WTC11 (cell line): ENCODE measurements around the gene RASSF3. TPM values are rescaled to one million over a fixed set of nuclear protein-coding genes. Genes with fewer than 3 reads are reported as not detected.

ENCODE experiments used
- ATAC-seq: fragments of 200-7000 bp; cut with Tn5 transposase; 2 replicates; pipeline ENCODE4 v1.10.0; 2021; ENCODE audit warnings: mild to moderate bottlenecking, moderate library complexity
- CTCF ChIA-PET: fragments of 300-600 bp; sonication (Branson Sonifier 250); formaldehyde crosslinking; loops from one replicate; lab custom pipeline; 2021; ENCODE audit warnings: antibody characterized with exemption; lab: Charles Lee
- POLR2A ChIA-PET: fragments of 350-600 bp; sonication (Branson Sonifier 250); formaldehyde crosslinking; loops from one replicate; lab custom pipeline; 2021; ENCODE audit warnings: antibody characterized with exemption; lab: Charles Lee
- DNase-seq: peaks from one replicate; pipeline ENCODE4 v3.0.0; 2021; ENCODE audit warnings: low spot score
- H3K27ac Mint-ChIP-seq: 2 replicates; pipeline ENCODE4 v1.8.0; 2021; ENCODE audit warnings: mixed read lengths
- H3K27me3 Mint-ChIP-seq: 2 replicates; pipeline ENCODE4 v1.8.0; 2021; ENCODE audit warnings: low read depth, mild to moderate bottlenecking, moderate library complexity, mixed read lengths
- H3K36me3 Mint-ChIP-seq: 2 replicates; pipeline ENCODE4 v1.8.0; 2021; ENCODE audit warnings: mixed read lengths
- H3K4me1 Mint-ChIP-seq: 2 replicates; pipeline ENCODE4 v1.8.0; 2022; ENCODE audit warnings: mixed read lengths
- H3K4me3 Mint-ChIP-seq: 2 replicates; pipeline ENCODE4 v1.8.0; 2021; ENCODE audit warnings: mild to moderate bottlenecking, moderate library complexity, mixed read lengths
- H3K9me3 Mint-ChIP-seq: 2 replicates; pipeline ENCODE4 v1.8.0; 2021; ENCODE audit warnings: mixed read lengths
- ARID4B ChIP-seq: sonication (generic); formaldehyde crosslinking; IDR thresholded peaks from 2 replicates; pipeline ENCODE4 v1.8.0; 2023; ENCODE audit warnings: missing genetic modification reagents, mild to moderate bottlenecking, borderline replicate concordance
- E2F4 ChIP-seq: sonication (generic); formaldehyde crosslinking; IDR thresholded peaks from 2 replicates; pipeline ENCODE4 v1.8.1; 2022; ENCODE audit warnings: low read depth, mild to moderate bottlenecking, moderate library complexity, missing genetic modification reagents, borderline replicate concordance
- ETV6 ChIP-seq: sonication (generic); formaldehyde crosslinking; IDR thresholded peaks from 2 replicates; pipeline ENCODE4 v1.8.1; 2022; ENCODE audit warnings: mild to moderate bottlenecking, missing genetic modification reagents
- FOXP4 ChIP-seq: sonication (generic); formaldehyde crosslinking; IDR thresholded peaks from 2 replicates; pipeline ENCODE4 v1.8.0; 2022; ENCODE audit warnings: mild to moderate bottlenecking, missing genetic modification reagents
- HMGA2 ChIP-seq: fragments of 250-450 bp; sonication (Bioruptor Pico); IDR thresholded peaks from 2 replicates; pipeline ENCODE4 v1.4.0; 2021; ENCODE audit warnings: mild to moderate bottlenecking, moderate library complexity
- IRF1 ChIP-seq: sonication (generic); formaldehyde crosslinking; IDR thresholded peaks from 2 replicates; pipeline ENCODE4 v1.8.0; 2023; ENCODE audit warnings: missing genetic modification reagents
- STAT6 ChIP-seq: sonication (generic); formaldehyde crosslinking; conservative IDR thresholded peaks from 2 replicates; pipeline ENCODE4 v1.8.1; 2023; ENCODE audit warnings: mild to moderate bottlenecking, low read depth, missing genetic modification reagents, moderate library complexity
- ZMAT4 ChIP-seq: fragments of 250-450 bp; sonication (Bioruptor Pico); IDR thresholded peaks from 2 replicates; pipeline ENCODE4 v1.9.0; 2021; ENCODE audit warnings: mild to moderate bottlenecking
- ZNF232 ChIP-seq: sonication (generic); formaldehyde crosslinking; IDR thresholded peaks from 2 replicates; pipeline ENCODE4 v1.8.0; 2022; ENCODE audit warnings: mild to moderate bottlenecking, missing genetic modification reagents
- total RNA-seq: library from RNA; stranded (reverse); gene quantifications from 3 replicates; pipeline ENCODE4 v1.2.3, GENCODE V29; 2021

RASSF3 gene
- total RNA-seq, 1 experiment from 2014 or later = 54.7 TPM

GRCh38 chr12:64669270-64669842 lies 59.1 kb downstream of the RASSF3 start:
- ChIA-PET POLR2A (interaction anchor here (0.6 to 0.7 kb wide), 3 partner anchors 58 to 824 kb away, joined by 3 to 4 read pairs (median 3); no protein-coding TSS in a partner anchor), CTCF (interaction anchor here (0.7 to 2.3 kb wide), 7 partner anchors 9 to 120 kb away, joined by 3 to 7 read pairs (median 4); no protein-coding TSS in a partner anchor)
- H3K27me3 Mint-ChIP-seq = no peaks in the 10 kb centered on the region
- H3K36me3 Mint-ChIP-seq = no peaks in the 10 kb centered on the region
- no peaks in the 10 kb centered on the region for H3K9me3 Mint-ChIP-seq
- DNase-seq (peak; percentile 51), ATAC-seq (peak; percentile 64)
- peaks cover 89% of the 10 kb centered on the region for H3K4me1 Mint-ChIP-seq
- TF ChIP-seq ZMAT4 (CRISPR knock-in tag) (no peak), ETV6 (CRISPR knock-in tag) (no peak), ZNF232 (no peak), HMGA2 (CRISPR knock-in tag) (no peak), STAT6 (CRISPR knock-in tag) (no peak), FOXP4 (CRISPR knock-in tag) (no peak)
- peak overlapping the region; percentile 95 for H3K27ac Mint-ChIP-seq
- peak overlapping the region; percentile 11 for H3K4me3 Mint-ChIP-seq

- H3K4me1 Mint-ChIP-seq = peaks cover 89% of the 10 kb centered on the region
- H3K27me3 Mint-ChIP-seq = no peaks in the 10 kb centered on the region
- TF ChIP-seq E2F4 (CRISPR knock-in tag) = no peak
- TF ChIP-seq ARID4B = no peak
- no peak for TF ChIP-seq IRF1 (CRISPR knock-in tag)
- ChIA-PET CTCF (interaction anchor here (0.7 to 2.3 kb wide), 5 partner anchors 8 to 121 kb away, joined by 3 to 7 read pairs (median 4); no protein-coding TSS in a partner anchor), POLR2A (interaction anchor here (0.6 to 0.7 kb wide), 3 partner anchors 59 to 825 kb away, joined by 3 to 4 read pairs (median 3); no protein-coding TSS in a partner anchor)
- peak overlapping the region; percentile 32 for H3K27ac Mint-ChIP-seq
- H3K36me3 Mint-ChIP-seq = no peaks in the 10 kb centered on the region
- ATAC-seq = no peak
- no peak overlapping the region for H3K4me3 Mint-ChIP-seq
- no peaks in the 10 kb centered on the region for H3K9me3 Mint-ChIP-seq
- DNase-seq = no peak
Measured at GRCh38 chr12:64670019-64670418, 59.7 kb downstream of the RASSF3 start.
